ENCODE data around the gene RBPJ.

The RBPJ gene

GRCh38 chr4:26365537-26366150 lies 44.8 kb downstream of the RBPJ start:
- H3K4me3 ChIP-seq (ENCODE audit: low read depth in 1 of 2, low read length in 2 of 2), result no peak overlapping the region
- no peaks in the 10 kb centered on the region for H3K36me3 ChIP-seq (ENCODE audit: insufficient read depth, low read length)
- peaks cover 26% of the 10 kb centered on the region for H3K4me1 ChIP-seq (ENCODE audit: insufficient read depth, low read length)
- no peak overlapping the region for H3K9ac ChIP-seq (ENCODE audit: low read length)
- no peaks in the 10 kb centered on the region for H3K9me3 ChIP-seq (ENCODE audit: low read length)
- H3K27me3 ChIP-seq (ENCODE audit: control insufficient read depth in 1 of 2, insufficient read depth in 2 of 2, low read length in 2 of 2), result no peaks in the 10 kb centered on the region
- H3K27ac ChIP-seq (ENCODE audit: low read depth, low read length), result no peak overlapping the region

DNA sequence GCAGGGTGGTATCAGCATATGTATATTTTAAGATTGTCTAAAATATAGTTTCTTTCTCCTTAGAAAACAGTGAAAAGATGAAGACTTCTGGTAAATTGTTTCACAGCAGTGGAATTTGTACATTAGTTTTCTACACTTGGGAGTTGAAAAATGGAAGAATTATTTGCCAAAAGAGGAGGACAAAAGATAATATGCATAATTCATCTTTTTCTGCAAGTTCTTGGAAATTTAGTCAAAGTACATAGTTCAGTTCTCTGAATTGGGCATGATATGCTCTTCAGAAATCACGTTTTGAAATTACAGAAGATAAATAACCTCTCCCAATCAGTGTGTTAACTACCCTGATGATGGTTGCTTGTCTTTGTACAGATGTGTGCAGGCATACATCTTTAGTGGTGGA lies 47.0 kb downstream of the RBPJ start:
- Histone ChIP-seq H3K27me3 (ENCODE audit: control insufficient read depth in 1 of 2, insufficient read depth in 2 of 2, low read length in 2 of 2) (no peaks in the 10 kb centered on the region), H3K9me3 (ENCODE audit: low read length) (no peaks in the 10 kb centered on the region), H3K9ac (ENCODE audit: low read length) (no peak overlapping the region), H3K36me3 (ENCODE audit: insufficient read depth, low read length) (no peaks in the 10 kb centered on the region), H3K27ac (ENCODE audit: low read depth, low read length) (no peak overlapping the region), H3K4me1 (ENCODE audit: insufficient read depth, low read length) (peaks cover 33% of the 10 kb centered on the region), H3K4me3 (ENCODE audit: low read depth in 1 of 2, low read length in 2 of 2) (no peak overlapping the region)

DNA sequence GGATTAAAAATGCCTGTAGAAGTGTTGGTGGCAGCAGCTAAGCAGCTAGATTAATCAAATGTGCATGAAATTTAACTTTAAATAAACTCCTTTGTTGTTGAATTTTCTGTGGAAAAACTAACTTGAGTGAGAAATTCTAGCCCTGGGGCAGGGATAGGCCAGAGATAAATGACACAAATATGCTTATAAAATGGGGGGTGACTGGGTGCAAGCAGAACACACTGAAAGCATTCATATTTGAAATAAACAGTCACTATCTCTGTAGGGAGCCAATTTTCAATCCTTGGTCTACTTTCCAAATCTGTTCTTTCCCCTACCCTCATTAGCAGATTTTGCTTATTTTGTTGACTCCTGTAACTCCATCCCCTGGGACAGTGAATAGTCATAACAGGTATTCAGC lies 47.9 kb downstream of the RBPJ start:
- Histone ChIP-seq H3K4me1 (ENCODE audit: insufficient read depth, low read length) (peaks cover 42% of the 10 kb centered on the region), H3K27ac (ENCODE audit: low read depth, low read length) (no peak overlapping the region), H3K9ac (ENCODE audit: low read length) (no peak overlapping the region), H3K27me3 (ENCODE audit: control insufficient read depth in 1 of 2, insufficient read depth in 2 of 2, low read length in 2 of 2) (no peaks in the 10 kb centered on the region), H3K36me3 (ENCODE audit: insufficient read depth, low read length) (no peaks in the 10 kb centered on the region), H3K4me3 (ENCODE audit: low read depth in 1 of 2, low read length in 2 of 2) (no peak overlapping the region), H3K9me3 (ENCODE audit: low read length) (no peaks in the 10 kb centered on the region)

GRCh38 chr4:26369132-26369531 lies 48.3 kb downstream of the RBPJ start:
- no peak overlapping the region for H3K9ac ChIP-seq (ENCODE audit: low read length)
- H3K36me3 ChIP-seq (ENCODE audit: insufficient read depth, low read length), result no peaks in the 10 kb centered on the region
- H3K27ac ChIP-seq (ENCODE audit: low read depth, low read length), result peak overlapping the region; percentile 14
- no peak overlapping the region for H3K4me3 ChIP-seq (ENCODE audit: low read depth in 1 of 2, low read length in 2 of 2)
- H3K27me3 ChIP-seq (ENCODE audit: control insufficient read depth in 1 of 2, insufficient read depth in 2 of 2, low read length in 2 of 2), result no peaks in the 10 kb centered on the region
- H3K4me1 ChIP-seq (ENCODE audit: insufficient read depth, low read length), result peaks cover 42% of the 10 kb centered on the region
- H3K9me3 ChIP-seq (ENCODE audit: low read length), result no peaks in the 10 kb centered on the region

DNA sequence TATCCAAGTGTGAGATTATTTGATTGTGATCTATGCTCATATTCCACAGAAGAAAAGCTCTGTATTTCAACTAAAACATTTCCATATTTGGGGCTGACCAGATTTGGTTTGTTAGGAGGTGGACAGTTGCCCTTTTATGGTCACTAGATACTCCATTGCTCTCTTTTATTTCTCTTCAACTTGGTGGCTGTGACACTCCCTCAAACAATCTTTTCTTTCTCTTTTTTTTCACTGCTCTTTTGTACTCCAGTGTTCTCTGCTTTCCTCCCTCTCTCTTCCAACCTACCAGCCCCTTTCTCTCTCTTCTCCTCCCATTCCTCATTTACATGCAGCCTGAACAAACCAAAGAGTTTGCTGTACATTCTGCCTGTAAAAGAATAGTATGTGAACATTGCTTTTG lies 48.8 kb downstream of the RBPJ start:
- no peaks in the 10 kb centered on the region for H3K27me3 ChIP-seq (ENCODE audit: control insufficient read depth in 1 of 2, insufficient read depth in 2 of 2, low read length in 2 of 2)
- no peaks in the 10 kb centered on the region for H3K36me3 ChIP-seq (ENCODE audit: insufficient read depth, low read length)
- no peak overlapping the region for H3K27ac ChIP-seq (ENCODE audit: low read depth, low read length)
- no peak overlapping the region for H3K9ac ChIP-seq (ENCODE audit: low read length)
- no peak overlapping the region for H3K4me3 ChIP-seq (ENCODE audit: low read depth in 1 of 2, low read length in 2 of 2)
- H3K4me1 ChIP-seq (ENCODE audit: insufficient read depth, low read length), result peaks cover 42% of the 10 kb centered on the region
- H3K9me3 ChIP-seq (ENCODE audit: low read length), result no peaks in the 10 kb centered on the region

GRCh38 chr4:26372076-26372475 lies 51.3 kb downstream of the RBPJ start:
- Histone ChIP-seq H3K4me3 (ENCODE audit: low read depth in 1 of 2, low read length in 2 of 2) (no peak overlapping the region), H3K9me3 (ENCODE audit: low read length) (no peaks in the 10 kb centered on the region), H3K4me1 (ENCODE audit: insufficient read depth, low read length) (peaks cover 61% of the 10 kb centered on the region), H3K27me3 (ENCODE audit: control insufficient read depth in 1 of 2, insufficient read depth in 2 of 2, low read length in 2 of 2) (no peaks in the 10 kb centered on the region), H3K36me3 (ENCODE audit: insufficient read depth, low read length) (no peaks in the 10 kb centered on the region), H3K27ac (ENCODE audit: low read depth, low read length) (no peak overlapping the region), H3K9ac (ENCODE audit: low read length) (no peak overlapping the region)

DNA sequence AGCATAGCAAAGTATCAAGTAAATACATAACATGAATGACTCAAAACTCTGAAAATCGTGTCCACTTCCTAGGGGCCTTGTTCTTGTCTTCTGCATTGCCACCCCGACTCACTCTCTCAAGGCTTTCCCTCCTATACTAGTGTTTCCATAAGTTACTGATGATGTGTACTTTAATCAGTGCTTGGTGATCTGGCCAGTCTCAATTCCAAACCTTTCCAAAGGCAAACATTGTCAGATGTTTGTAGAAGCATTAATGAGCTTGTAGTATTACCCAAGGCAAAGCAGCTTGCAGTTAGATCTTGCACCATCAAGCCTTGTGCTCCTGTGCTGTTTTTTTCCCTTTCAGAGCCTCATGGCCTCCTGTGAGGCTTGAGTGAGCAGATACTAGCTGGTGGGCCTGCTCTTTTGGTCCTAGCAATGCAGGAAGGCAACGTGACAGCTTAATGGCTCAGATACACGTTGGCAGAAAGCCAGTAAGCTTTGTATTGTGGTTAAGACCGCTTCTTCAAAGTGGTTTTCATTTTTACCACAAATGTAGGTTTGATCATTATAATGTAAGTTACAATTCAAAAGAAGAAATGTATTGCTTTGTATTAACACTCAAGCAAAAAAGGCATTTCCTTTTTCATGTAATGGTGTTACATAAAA lies 51.8 kb downstream of the RBPJ start:
- H3K36me3 ChIP-seq (ENCODE audit: insufficient read depth, low read length), result no peaks in the 10 kb centered on the region
- H3K27ac ChIP-seq (ENCODE audit: low read depth, low read length), result no peak overlapping the region
- H3K4me3 ChIP-seq (ENCODE audit: low read depth in 1 of 2, low read length in 2 of 2), result no peak overlapping the region
- peaks cover 67% of the 10 kb centered on the region for H3K4me1 ChIP-seq (ENCODE audit: insufficient read depth, low read length)
- H3K9me3 ChIP-seq (ENCODE audit: low read length), result no peaks in the 10 kb centered on the region
- no peak overlapping the region for H3K9ac ChIP-seq (ENCODE audit: low read length)
- no peaks in the 10 kb centered on the region for H3K27me3 ChIP-seq (ENCODE audit: control insufficient read depth in 1 of 2, insufficient read depth in 2 of 2, low read length in 2 of 2)

- Histone ChIP-seq H3K4me1 (ENCODE audit: insufficient read depth, low read length) (peaks cover 53% of the 10 kb centered on the region), H3K27me3 (ENCODE audit: control insufficient read depth in 1 of 2, insufficient read depth in 2 of 2, low read length in 2 of 2) (no peaks in the 10 kb centered on the region), H3K36me3 (ENCODE audit: insufficient read depth, low read length) (no peaks in the 10 kb centered on the region), H3K4me3 (ENCODE audit: low read depth in 1 of 2, low read length in 2 of 2) (no peak overlapping the region), H3K27ac (ENCODE audit: low read depth, low read length) (no peak overlapping the region), H3K9me3 (ENCODE audit: low read length) (no peaks in the 10 kb centered on the region), H3K9ac (ENCODE audit: low read length) (no peak overlapping the region)
Measured at GRCh38 chr4:26375551-26375950, 54.7 kb downstream of the RBPJ start.

- Histone ChIP-seq H3K4me3 (ENCODE audit: low read depth in 1 of 2, low read length in 2 of 2) (no peak overlapping the region), H3K36me3 (ENCODE audit: insufficient read depth, low read length) (no peaks in the 10 kb centered on the region), H3K9me3 (ENCODE audit: low read length) (no peaks in the 10 kb centered on the region), H3K9ac (ENCODE audit: low read length) (no peak overlapping the region), H3K27ac (ENCODE audit: low read depth, low read length) (no peak overlapping the region), H3K4me1 (ENCODE audit: insufficient read depth, low read length) (peaks cover 58% of the 10 kb centered on the region), H3K27me3 (ENCODE audit: control insufficient read depth in 1 of 2, insufficient read depth in 2 of 2, low read length in 2 of 2) (no peaks in the 10 kb centered on the region)
Measured at GRCh38 chr4:26377328-26378311, 56.8 kb downstream of the RBPJ start.

- H3K4me1 ChIP-seq (ENCODE audit: insufficient read depth, low read length), result peaks cover 48% of the 10 kb centered on the region
- no peak overlapping the region for H3K27ac ChIP-seq (ENCODE audit: low read depth, low read length)
- H3K27me3 ChIP-seq (ENCODE audit: control insufficient read depth in 1 of 2, insufficient read depth in 2 of 2, low read length in 2 of 2), result no peaks in the 10 kb centered on the region
- H3K9ac ChIP-seq (ENCODE audit: low read length), result no peak overlapping the region
- H3K36me3 ChIP-seq (ENCODE audit: insufficient read depth, low read length), result no peaks in the 10 kb centered on the region
- H3K9me3 ChIP-seq (ENCODE audit: low read length), result no peaks in the 10 kb centered on the region
- H3K4me3 ChIP-seq (ENCODE audit: low read depth in 1 of 2, low read length in 2 of 2), result no peak overlapping the region
Measured at GRCh38 chr4:26379837-26380236, 59.0 kb downstream of the RBPJ start.

DNA sequence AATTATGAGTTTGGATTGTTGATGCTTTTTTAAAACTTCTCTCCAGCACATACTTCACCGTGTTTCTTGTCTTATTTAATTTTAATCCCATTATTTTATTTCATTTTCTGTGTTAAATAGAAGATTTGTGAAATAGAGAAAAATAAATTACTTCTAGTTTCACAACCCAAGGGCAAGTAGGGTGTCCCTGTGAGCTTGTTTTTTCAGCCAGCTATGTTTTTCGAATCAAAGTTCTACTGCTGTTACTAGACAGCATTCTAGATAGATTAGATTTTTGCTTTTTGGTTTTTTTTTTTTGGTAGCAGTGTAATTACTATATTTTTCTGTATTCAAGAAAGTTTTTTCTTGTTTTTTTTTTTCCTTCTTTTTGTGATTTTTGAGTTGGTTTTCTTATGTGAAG lies 59.9 kb downstream of the RBPJ start:
- Histone ChIP-seq H3K4me3 (ENCODE audit: low read depth in 1 of 2, low read length in 2 of 2) (no peak overlapping the region), H3K4me1 (ENCODE audit: insufficient read depth, low read length) (peaks cover 42% of the 10 kb centered on the region), H3K27me3 (ENCODE audit: control insufficient read depth in 1 of 2, insufficient read depth in 2 of 2, low read length in 2 of 2) (no peaks in the 10 kb centered on the region), H3K9ac (ENCODE audit: low read length) (no peak overlapping the region), H3K27ac (ENCODE audit: low read depth, low read length) (no peak overlapping the region), H3K36me3 (ENCODE audit: insufficient read depth, low read length) (no peaks in the 10 kb centered on the region), H3K9me3 (ENCODE audit: low read length) (no peaks in the 10 kb centered on the region)
